ENCODE results near the gene ESPNL.

Gene ESPNL

DNA sequence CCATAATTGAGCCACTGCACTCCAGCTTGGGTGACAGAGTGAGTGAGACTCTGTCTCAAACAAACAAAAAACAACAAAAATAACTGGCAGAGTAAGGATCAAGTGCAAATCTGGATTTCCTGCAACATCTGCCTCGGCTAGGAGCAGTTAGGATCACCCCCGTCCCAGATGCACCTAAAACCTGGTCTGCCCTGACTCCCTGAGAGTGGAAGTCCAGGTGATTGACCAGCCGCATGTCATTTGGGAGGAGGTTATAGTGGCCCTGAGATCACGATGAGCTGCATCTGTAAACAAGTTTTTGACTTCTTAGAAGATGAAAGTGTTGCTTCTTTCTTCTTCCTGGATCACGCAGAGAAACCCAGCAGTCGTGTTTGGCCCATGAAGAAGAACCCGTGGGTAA, 5.0 kb upstream of the ESPNL start:
- H3K9ac ChIP-seq (ENCODE audit: low read depth, low read length) = no peak overlapping the region
- H3K4me3 ChIP-seq (ENCODE audit: low read depth, low read length) = no peak overlapping the region
- H3K4me1 ChIP-seq (ENCODE audit: control insufficient read depth, insufficient read depth, low read length) = no peaks in the 10 kb centered on the region
- no peaks in the 10 kb centered on the region for H3K27me3 ChIP-seq (ENCODE audit: control insufficient read depth, insufficient read depth, low read length)
- H3K36me3 ChIP-seq (ENCODE audit: control insufficient read depth, insufficient read depth, low read length) = peaks cover 3% of the 10 kb centered on the region
- no peaks in the 10 kb centered on the region for H3K9me3 ChIP-seq (ENCODE audit: control insufficient read depth, insufficient read depth, low read length)

DNA sequence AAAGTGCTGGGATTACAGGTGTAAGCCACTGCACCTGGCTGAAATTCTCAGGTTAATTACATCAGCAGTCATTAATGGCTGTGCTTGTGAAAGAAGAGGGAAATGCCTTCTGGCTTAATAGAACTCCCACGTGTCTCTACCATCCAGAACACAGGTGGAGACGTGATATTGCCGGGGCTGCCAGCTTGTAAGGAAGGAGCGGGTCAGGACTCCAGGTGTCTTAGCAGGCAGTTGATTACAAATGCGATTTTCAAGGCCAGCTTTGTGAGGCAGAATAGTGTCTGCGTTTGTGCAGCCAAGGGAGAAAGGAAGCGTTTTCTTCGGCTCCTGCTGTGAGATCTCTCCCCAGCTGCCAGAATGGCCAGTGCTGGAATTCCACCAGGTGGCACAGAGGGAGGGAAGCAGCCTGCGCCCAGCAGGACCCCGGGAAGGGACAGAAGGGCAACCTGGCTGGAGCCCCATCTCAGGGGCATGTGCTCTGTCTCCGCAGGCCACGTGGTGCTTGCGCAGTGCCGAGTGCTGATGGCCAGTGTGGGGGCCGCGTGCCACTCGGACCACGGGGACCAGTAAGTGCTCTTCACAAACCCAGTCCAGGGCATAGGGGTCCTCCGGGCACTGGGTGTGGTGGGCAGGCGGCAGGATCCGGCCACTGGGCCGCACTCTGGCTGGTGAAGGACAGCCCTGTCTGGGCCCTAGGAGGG, 3.7 kb upstream of the ESPNL start:
- Histone ChIP-seq H3K4me3 (ENCODE audit: low read depth, low read length) (no peak overlapping the region), H3K27me3 (ENCODE audit: control insufficient read depth, insufficient read depth, low read length) (no peaks in the 10 kb centered on the region), H3K9ac (ENCODE audit: low read depth, low read length) (no peak overlapping the region), H3K9me3 (ENCODE audit: control insufficient read depth, insufficient read depth, low read length) (no peaks in the 10 kb centered on the region), H3K36me3 (ENCODE audit: control insufficient read depth, insufficient read depth, low read length) (peaks cover 3% of the 10 kb centered on the region), H3K4me1 (ENCODE audit: control insufficient read depth, insufficient read depth, low read length) (no peaks in the 10 kb centered on the region)

DNA sequence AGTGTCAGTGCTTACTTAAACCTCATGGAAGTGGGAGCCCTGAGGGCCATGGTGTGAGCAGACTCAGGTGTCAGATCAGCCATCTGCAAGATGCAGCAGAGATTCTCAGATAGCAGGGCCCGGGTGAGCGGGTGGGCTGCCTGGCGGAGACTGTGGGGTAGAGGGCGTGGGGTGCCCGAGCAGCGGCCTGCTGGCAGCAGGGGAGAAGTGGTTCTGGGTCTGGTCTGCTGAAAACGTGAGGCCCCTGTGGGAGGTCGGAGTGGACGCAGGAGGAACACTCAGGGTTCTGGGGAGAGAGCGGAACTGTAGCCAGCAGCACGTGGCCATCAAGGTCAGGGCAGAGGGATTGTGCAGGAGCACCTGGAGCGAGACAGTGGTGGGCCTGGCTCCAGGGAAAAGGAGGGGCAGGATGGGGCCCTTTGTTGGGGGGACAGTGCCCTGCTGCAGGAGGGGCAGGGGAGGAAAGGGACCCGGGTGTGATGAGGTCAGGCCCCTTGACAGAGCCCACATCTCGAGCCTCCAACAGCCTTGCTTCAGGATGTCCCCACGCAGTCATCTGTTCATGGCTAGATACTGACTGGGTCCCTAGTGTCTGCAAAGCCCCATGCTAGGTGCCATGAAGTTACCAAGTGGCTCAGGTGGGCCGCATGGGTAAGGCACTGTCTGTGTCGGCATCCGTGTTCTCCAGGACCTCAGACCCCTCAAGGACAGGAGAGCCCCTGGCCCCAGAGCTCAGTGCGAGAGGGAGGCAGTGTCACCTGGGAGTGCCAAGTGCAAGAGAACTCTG, 2.7 kb upstream of the ESPNL start:
- H3K9ac ChIP-seq (ENCODE audit: low read depth, low read length) = no peak overlapping the region
- H3K4me3 ChIP-seq (ENCODE audit: low read depth, low read length) = no peak overlapping the region
- H3K36me3 ChIP-seq (ENCODE audit: control insufficient read depth, insufficient read depth, low read length) = peaks cover 3% of the 10 kb centered on the region
- no peaks in the 10 kb centered on the region for H3K9me3 ChIP-seq (ENCODE audit: control insufficient read depth, insufficient read depth, low read length)
- no peaks in the 10 kb centered on the region for H3K27me3 ChIP-seq (ENCODE audit: control insufficient read depth, insufficient read depth, low read length)
- H3K4me1 ChIP-seq (ENCODE audit: control insufficient read depth, insufficient read depth, low read length) = no peaks in the 10 kb centered on the region

- Histone ChIP-seq H3K9me3 (ENCODE audit: control insufficient read depth, insufficient read depth, low read length) (no peaks in the 10 kb centered on the region), H3K27me3 (ENCODE audit: control insufficient read depth, insufficient read depth, low read length) (no peaks in the 10 kb centered on the region), H3K9ac (ENCODE audit: low read depth, low read length) (no peak overlapping the region), H3K4me3 (ENCODE audit: low read depth, low read length) (no peak overlapping the region), H3K4me1 (ENCODE audit: control insufficient read depth, insufficient read depth, low read length) (no peaks in the 10 kb centered on the region), H3K36me3 (ENCODE audit: control insufficient read depth, insufficient read depth, low read length) (no peaks in the 10 kb centered on the region)
Observed at GRCh38 chr2:238097988-238098871, 1.9 kb upstream of the ESPNL start.

DNA sequence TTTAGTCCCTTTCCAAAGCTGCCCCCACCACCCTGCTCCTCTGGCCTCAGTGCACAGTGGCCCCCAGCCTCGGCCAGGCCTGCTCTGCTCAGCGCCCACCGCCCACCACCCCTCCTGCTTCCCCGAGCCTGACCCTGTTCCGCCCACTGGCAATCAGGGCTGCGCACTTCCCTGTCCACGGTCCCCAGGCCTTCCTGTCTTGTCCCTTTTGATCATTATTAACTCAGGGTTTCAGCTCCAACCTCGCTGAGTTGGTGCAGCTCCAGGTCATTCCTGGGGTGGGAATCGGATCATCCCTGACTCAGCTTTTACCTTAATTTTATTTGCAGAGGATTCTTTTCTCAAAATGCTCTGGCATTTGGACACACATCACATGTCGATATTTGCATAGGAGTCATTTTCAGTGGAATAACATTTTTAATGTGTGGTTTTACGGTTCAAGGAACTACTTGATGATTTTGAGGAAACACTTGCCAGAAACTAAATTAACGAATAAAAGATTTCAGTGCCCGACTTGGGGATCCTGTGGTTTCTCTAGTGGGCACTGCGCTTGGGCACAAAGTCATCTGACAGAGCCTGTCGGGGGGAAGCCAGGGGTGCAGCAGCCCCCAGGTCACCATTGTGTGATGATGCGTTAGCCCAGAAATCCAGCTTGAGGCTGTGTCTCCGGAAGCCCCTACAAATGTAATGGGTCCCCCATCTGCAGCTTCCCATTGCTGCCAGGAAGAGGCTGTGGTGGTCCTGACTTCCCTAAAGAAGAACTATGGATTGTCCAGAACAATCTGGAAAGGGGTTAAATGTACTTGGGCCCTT, 1.0 kb upstream of the ESPNL start:
- H3K4me3 ChIP-seq (ENCODE audit: low read depth, low read length) = no peak overlapping the region
- no peaks in the 10 kb centered on the region for H3K36me3 ChIP-seq (ENCODE audit: control insufficient read depth, insufficient read depth, low read length)
- H3K9me3 ChIP-seq (ENCODE audit: control insufficient read depth, insufficient read depth, low read length) = no peaks in the 10 kb centered on the region
- no peak overlapping the region for H3K9ac ChIP-seq (ENCODE audit: low read depth, low read length)
- no peaks in the 10 kb centered on the region for H3K4me1 ChIP-seq (ENCODE audit: control insufficient read depth, insufficient read depth, low read length)
- H3K27me3 ChIP-seq (ENCODE audit: control insufficient read depth, insufficient read depth, low read length) = no peaks in the 10 kb centered on the region

GRCh38 chr2:238099714-238100048, 459 bp upstream of the ESPNL start:
- H3K4me1 ChIP-seq (ENCODE audit: control insufficient read depth, insufficient read depth, low read length) = no peaks in the 10 kb centered on the region
- H3K36me3 ChIP-seq (ENCODE audit: control insufficient read depth, insufficient read depth, low read length) = no peaks in the 10 kb centered on the region
- H3K9ac ChIP-seq (ENCODE audit: low read depth, low read length) = no peak overlapping the region
- no peaks in the 10 kb centered on the region for H3K27me3 ChIP-seq (ENCODE audit: control insufficient read depth, insufficient read depth, low read length)
- H3K4me3 ChIP-seq (ENCODE audit: low read depth, low read length) = no peak overlapping the region
- no peaks in the 10 kb centered on the region for H3K9me3 ChIP-seq (ENCODE audit: control insufficient read depth, insufficient read depth, low read length)

- H3K4me1 ChIP-seq (ENCODE audit: control insufficient read depth, insufficient read depth, low read length) = no peaks in the 10 kb centered on the region
- H3K9ac ChIP-seq (ENCODE audit: low read depth, low read length) = no peak overlapping the region
- H3K4me3 ChIP-seq (ENCODE audit: low read depth, low read length) = no peak overlapping the region
- no peaks in the 10 kb centered on the region for H3K36me3 ChIP-seq (ENCODE audit: control insufficient read depth, insufficient read depth, low read length)
- H3K27me3 ChIP-seq (ENCODE audit: control insufficient read depth, insufficient read depth, low read length) = no peaks in the 10 kb centered on the region
- H3K9me3 ChIP-seq (ENCODE audit: control insufficient read depth, insufficient read depth, low read length) = no peaks in the 10 kb centered on the region
Observed at GRCh38 chr2:238100821-238101771, 956 bp downstream of the ESPNL start.

DNA sequence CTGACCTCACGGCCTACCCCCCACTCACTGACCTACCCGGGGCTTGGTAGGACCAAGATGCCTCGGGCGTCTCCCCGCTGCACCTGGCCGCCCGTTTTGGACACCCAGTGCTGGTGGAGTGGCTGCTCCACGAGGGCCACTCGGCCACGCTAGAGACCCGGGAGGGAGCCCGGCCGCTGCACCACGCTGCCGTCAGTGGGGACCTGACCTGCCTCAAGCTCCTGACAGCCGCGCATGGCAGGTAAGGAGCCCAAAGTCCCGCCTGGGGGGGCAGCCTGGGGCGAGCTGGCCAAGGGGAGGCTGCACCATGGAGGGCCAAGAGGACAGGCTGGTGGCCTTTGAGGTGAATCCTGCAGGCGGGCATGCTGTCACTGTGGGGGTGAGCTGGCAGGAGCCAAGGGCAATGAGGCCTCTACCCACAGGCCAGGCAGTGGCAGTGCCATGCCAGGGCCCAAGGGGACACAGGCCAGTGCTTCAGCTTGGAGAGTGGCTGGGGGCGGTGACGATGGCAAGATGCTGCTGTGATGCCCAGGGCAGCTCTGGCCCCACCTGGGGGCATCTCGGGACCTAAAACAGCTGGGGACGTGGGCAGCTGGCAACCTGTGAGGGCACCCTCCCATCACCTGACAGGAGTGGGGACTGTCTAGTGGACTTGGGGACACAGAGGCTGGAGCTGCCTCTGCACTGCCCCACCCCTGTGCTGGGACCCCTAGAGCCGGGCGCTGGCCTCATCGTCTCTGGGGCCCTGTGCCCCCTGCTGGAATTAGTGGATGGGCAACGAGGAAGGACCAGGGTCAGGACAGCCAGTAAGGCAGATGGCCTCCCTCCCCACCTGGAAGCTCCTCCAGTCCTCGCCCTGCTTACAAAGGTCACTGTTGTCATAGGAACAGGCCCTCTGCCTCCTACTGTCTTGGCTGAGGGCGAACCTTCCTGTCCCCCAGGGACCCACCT, 2.0 kb downstream of the ESPNL start:
- no peaks in the 10 kb centered on the region for H3K4me1 ChIP-seq (ENCODE audit: control insufficient read depth, insufficient read depth, low read length)
- no peaks in the 10 kb centered on the region for H3K27me3 ChIP-seq (ENCODE audit: control insufficient read depth, insufficient read depth, low read length)
- H3K9me3 ChIP-seq (ENCODE audit: control insufficient read depth, insufficient read depth, low read length) = no peaks in the 10 kb centered on the region
- H3K9ac ChIP-seq (ENCODE audit: low read depth, low read length) = peak overlapping the region; percentile 12
- H3K4me3 ChIP-seq (ENCODE audit: low read depth, low read length) = no peak overlapping the region
- no peaks in the 10 kb centered on the region for H3K36me3 ChIP-seq (ENCODE audit: control insufficient read depth, insufficient read depth, low read length)

DNA sequence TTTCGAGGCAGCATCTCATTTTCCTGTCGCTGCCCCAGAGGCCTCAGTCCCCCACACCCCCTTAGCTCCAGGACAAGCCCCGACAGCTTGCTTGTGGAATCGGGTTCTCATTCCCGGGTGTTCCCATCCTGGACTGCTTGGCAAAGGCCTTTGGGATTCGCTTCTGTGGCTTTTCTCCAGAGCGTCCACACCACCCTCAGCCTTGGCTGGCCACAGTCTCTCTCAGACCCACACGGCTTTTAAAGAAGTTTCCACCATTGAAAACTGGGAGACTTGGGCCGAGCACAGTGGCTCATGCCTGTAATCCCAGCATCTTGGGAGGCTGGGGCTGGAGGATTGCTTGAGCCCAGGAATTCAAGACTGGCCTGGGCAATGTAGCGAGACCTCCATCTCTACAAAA, 2.7 kb downstream of the ESPNL start:
- Histone ChIP-seq H3K36me3 (ENCODE audit: control insufficient read depth, insufficient read depth, low read length) (no peaks in the 10 kb centered on the region), H3K9ac (ENCODE audit: low read depth, low read length) (peak overlapping the region; percentile 12), H3K9me3 (ENCODE audit: control insufficient read depth, insufficient read depth, low read length) (no peaks in the 10 kb centered on the region), H3K27me3 (ENCODE audit: control insufficient read depth, insufficient read depth, low read length) (no peaks in the 10 kb centered on the region), H3K4me3 (ENCODE audit: low read depth, low read length) (no peak overlapping the region), H3K4me1 (ENCODE audit: control insufficient read depth, insufficient read depth, low read length) (no peaks in the 10 kb centered on the region)
